HG03060 (cell line): ENCODE data around the gene TSPAN10.

Source experiments
- ATAC-seq: cut with Tn5 transposase; IDR thresholded peaks from one replicate; pipeline ENCODE4 v1.9.1; 2021; ENCODE audit warnings: low read depth, moderate number of reproducible peaks; ENCODE audit not compliant: unreplicated experiment

Gene TSPAN10

GRCh38 chr17:81685108-81685507, 48.1 kb downstream of the TSPAN10 start:
- no peak for ATAC-seq

- no peak for ATAC-seq
Measured at GRCh38 chr17:81686614-81687013, 49.6 kb downstream of the TSPAN10 start.

- ATAC-seq, result no peak
Measured at GRCh38 chr17:81687770-81688541, 51.0 kb downstream of the TSPAN10 start.

GRCh38 chr17:81688616-81689015, 51.6 kb downstream of the TSPAN10 start:
- no peak for ATAC-seq

- ATAC-seq, result no peak
Measured at GRCh38 chr17:81690066-81690465, 53.1 kb downstream of the TSPAN10 start.

- no peak for ATAC-seq
Measured at GRCh38 chr17:81690549-81690948, 53.6 kb downstream of the TSPAN10 start.

- no peak for ATAC-seq
Measured at GRCh38 chr17:81691196-81691595, 54.2 kb downstream of the TSPAN10 start.

GRCh38 chr17:81691608-81692007, 54.6 kb downstream of the TSPAN10 start:
- ATAC-seq, result no peak

- no peak for ATAC-seq
Measured at GRCh38 chr17:81693509-81694210, 56.7 kb downstream of the TSPAN10 start.

GRCh38 chr17:81694810-81695209, 57.8 kb downstream of the TSPAN10 start:
- ATAC-seq, result no peak

GRCh38 chr17:81695211-81695610, 58.2 kb downstream of the TSPAN10 start:
- ATAC-seq, result no peak

GRCh38 chr17:81695801-81696200, 58.8 kb downstream of the TSPAN10 start:
- no peak for ATAC-seq

- ATAC-seq, result no peak
Measured at GRCh38 chr17:81696218-81696941, 59.4 kb downstream of the TSPAN10 start.

- no peak for ATAC-seq
Measured at GRCh38 chr17:81697261-81698044, 60.5 kb downstream of the TSPAN10 start.
